Aorta (tissue), 5 donors: Measurements from ENCODE around the gene HARS2. TPM values are rescaled to one million over a fixed set of nuclear protein-coding genes. Genes with fewer than 3 reads are reported as not detected.
"Not testable (repeated sequence)": the region's sequence is repeated elsewhere in the genome, so short reads cannot be mapped to it uniquely, and the experiment has no call there.

ENCODE experiments used
- ATAC-seq: fragments of 200-7000 bp; cut with Tn5 transposase; one replicate; pipeline ENCODE4 v1.9.1; 2022; ENCODE audit warnings: moderate library complexity; ENCODE audit not compliant: low FRiP score
- DNase-seq, 2 donors: peaks; one replicate each; pipeline ENCODE4 v3.0.0-alpha.2; 2020
- H3K27ac ChIP-seq, 2 donors: one replicate each; pipeline ENCODE4 v1.5.1; 2013; ENCODE audit warnings: low read length in 2 of 2, mild to moderate bottlenecking in 2 of 2, moderate library complexity in 2 of 2, control low read depth in 1 of 2, inconsistent platforms in 1 of 2, low read depth in 1 of 2
- H3K27me3 ChIP-seq, 2 donors: one replicate each; pipeline ENCODE4 v1.6.1; 2013; ENCODE audit warnings: control low read depth in 1 of 2, low read length in 1 of 2, mild to moderate bottlenecking in 1 of 2, moderate library complexity in 1 of 2; ENCODE audit not compliant: insufficient read depth in 2 of 2, control insufficient read depth in 1 of 2
- H3K36me3 ChIP-seq, 2 donors: one replicate each; pipeline ENCODE4 v1.6.1; 2013; ENCODE audit warnings: control low read depth in 1 of 2, low read length in 1 of 2, mild to moderate bottlenecking in 1 of 2; ENCODE audit not compliant: insufficient read depth in 2 of 2, control insufficient read depth in 1 of 2
- H3K4me1 ChIP-seq, 2 donors: one replicate each; pipeline ENCODE4 v1.6.1; 2013; ENCODE audit warnings: low read length in 2 of 2, control low read depth in 1 of 2, mild to moderate bottlenecking in 1 of 2, moderate library complexity in 1 of 2; ENCODE audit not compliant: insufficient read depth in 2 of 2, control insufficient read depth in 1 of 2
- H3K4me3 ChIP-seq, 2 donors: one replicate each; pipeline ENCODE4 v1.5.1; 2013; ENCODE audit warnings: low read length in 2 of 2, control low read depth in 1 of 2, mild to moderate bottlenecking in 1 of 2
- H3K9me3 ChIP-seq: one replicate; pipeline ENCODE4 v1.6.1; 2013; ENCODE audit warnings: mild to moderate bottlenecking, low read length; ENCODE audit not compliant: control insufficient read depth
- WGBS, 2 donors: extraction: QIAGEN DNeasy Blood & Tissue Kit; methylation state at CpG; one replicate each; pipeline ENCODE4 v1.1.7; 2013; 5-methylcytosine and 5-hydroxymethylcytosine counted together
- intact Hi-C, 2 donors: fragments of 100-400 bp; cut with DNase I; formaldehyde crosslinking; loops; one replicate each; pipeline versions ENCODE4 v1.14.2 to v1.15.0; 2022
- polyA plus RNA-seq, 2 donors: library from polyadenylated mRNA; stranded (reverse); fragments of 200-250 nt; gene quantifications; one replicate each; pipeline ENCODE4 v1.2.3, GENCODE V29; 2013
- total RNA-seq, 2 donors: library from RNA; stranded (reverse); fragmentation: NEBNext Ultra II Directional; extraction: Animal tissue kit (Norgen Biotek cat#: 25700); gene quantifications; one replicate each; pipeline ENCODE4 v1.2.1, GENCODE V29; 2021
- donor health status: healthy with polysubstance abuse.
- donor health status: Bipolar disorder and iron deficiency.
- donor health status: DM: no; HTN: no; CAD: no.
- donor health status: DM: no; HTN: no; CAD: no.
- donor health status: DM: yes; HTN: yes; CAD: no.

The HARS2 gene
- total and polyA plus RNA-seq, 4 donors, result 14.4 to 33.0 (median 24.4) TPM

- no peak for DNase-seq
- H3K27ac ChIP-seq, result no peak overlapping the region
- no peaks in the 10 kb centered on the region for H3K4me1 ChIP-seq
- no peaks in the 10 kb centered on the region for H3K27me3 ChIP-seq
- H3K36me3 ChIP-seq, result no peaks in the 10 kb centered on the region
- H3K4me3 ChIP-seq, result no peak overlapping the region
- H3K9me3 ChIP-seq, result no peaks in the 10 kb centered on the region
- intact Hi-C loops, result loop anchor here in 1 of 2 donors (1.0 to 10.0 kb wide), 3 partner anchors 20 to 339 kb away; partner anchors contain the start of genes ANKHD1, HARS1 and HARS2
- no peak for ATAC-seq
- 88 to 89% methylated on average over 1 of the region's 1 CpG for WGBS, 2 donors
Measured at GRCh38 chr5:140711794-140712193, 20.5 kb downstream of the HARS2 start.

- intact Hi-C loops, result loop anchor here in 1 of 2 donors (5.0 to 10.0 kb wide), 2 partner anchors 309 to 341 kb away; partner anchors contain the start of gene ANKHD1
- H3K36me3 ChIP-seq, result no peaks in the 10 kb centered on the region
- no peak overlapping the region for H3K27ac ChIP-seq
- H3K4me3 ChIP-seq, result no peak overlapping the region
- DNase-seq, result no peak
- H3K9me3 ChIP-seq, result no peaks in the 10 kb centered on the region
- 80 to 91% methylated on average over 1 of the region's 1 CpG for WGBS, 2 donors
- H3K4me1 ChIP-seq, result no peaks in the 10 kb centered on the region
- no peak for ATAC-seq
- no peaks in the 10 kb centered on the region for H3K27me3 ChIP-seq
Measured at GRCh38 chr5:140713562-140714094, 22.4 kb downstream of the HARS2 start.

- not testable (repeated sequence) for H3K36me3 ChIP-seq, ATAC-seq, DNase-seq, H3K9me3 ChIP-seq, H3K4me1 ChIP-seq, H3K27ac ChIP-seq, H3K27me3 ChIP-seq, H3K4me3 ChIP-seq
- intact Hi-C loops, result loop anchor here in 1 of 2 donors (10.0 kb wide), 1 partner anchor 311 kb away; the partner anchor contains the start of gene ANKHD1
- 92 to 93% methylated on average over 2 of the region's 2 CpGs for WGBS, 2 donors
Measured at GRCh38 chr5:140716238-140716637, 25.0 kb downstream of the HARS2 start.

GRCh38 chr5:140718266-140718592 lies 27.0 kb downstream of the HARS2 start:
- Histone ChIP-seq H3K36me3 (no peaks in the 10 kb centered on the region), H3K27me3 (no peaks in the 10 kb centered on the region), H3K4me1 (no peaks in the 10 kb centered on the region), H3K9me3 (no peaks in the 10 kb centered on the region), H3K4me3 (no peak overlapping the region), H3K27ac (no peak overlapping the region)
- WGBS, 2 donors, result 87 to 90% methylated on average over 7 of the region's 7 CpGs
- peak; percentile 19 for ATAC-seq
- intact Hi-C loops, result loop anchor here in 1 of 2 donors (10.0 kb wide), 1 partner anchor 313 kb away; the partner anchor contains the start of gene ANKHD1
- no peak for DNase-seq

GRCh38 chr5:140720738-140721137 lies 29.5 kb downstream of the HARS2 start:
- H3K27ac ChIP-seq, H3K9me3 ChIP-seq, intact Hi-C loops, H3K27me3 ChIP-seq, H3K4me3 ChIP-seq, ATAC-seq, H3K4me1 ChIP-seq, DNase-seq, H3K36me3 ChIP-seq: not testable (repeated sequence)
- 55 to 59% methylated on average over 6 of the region's 6 CpGs for WGBS, 2 donors

GRCh38 chr5:140721395-140721794 lies 30.1 kb downstream of the HARS2 start:
- DNase-seq, H3K4me1 ChIP-seq, H3K27ac ChIP-seq, H3K27me3 ChIP-seq, intact Hi-C loops, H3K4me3 ChIP-seq, ATAC-seq, H3K36me3 ChIP-seq, H3K9me3 ChIP-seq: not testable (repeated sequence)
- WGBS, 2 donors, result 80 to 83% methylated on average over 5 of the region's 5 CpGs

GRCh38 chr5:140725799-140726471 lies 34.7 kb downstream of the HARS2 start:
- intact Hi-C loops, result no loop called here
- 9% methylated on average over 23 of the region's 23 CpGs for WGBS, 2 donors
- H3K4me1 ChIP-seq, result peaks cover 0 to 2% of the 10 kb centered on the region in 2 donors
- DNase-seq (peak; percentile 51 to 77), ATAC-seq (peak; percentile 59)
- H3K27ac ChIP-seq, result no peak overlapping the region
- H3K27me3 ChIP-seq, result no peaks in the 10 kb centered on the region
- no peaks in the 10 kb centered on the region for H3K36me3 ChIP-seq
- no peak overlapping the region for H3K4me3 ChIP-seq
- no peaks in the 10 kb centered on the region for H3K9me3 ChIP-seq

- DNase-seq (no peak), ATAC-seq (no peak)
- Histone ChIP-seq H3K27ac (no peak overlapping the region), H3K27me3 (no peaks in the 10 kb centered on the region), H3K9me3 (no peaks in the 10 kb centered on the region), H3K36me3 (no peaks in the 10 kb centered on the region), H3K4me3 (no peak overlapping the region), H3K4me1 (no peaks in the 10 kb centered on the region)
- 60 to 67% methylated on average over 4 of the region's 4 CpGs for WGBS, 2 donors
- intact Hi-C loops, result loop anchor here (5.0 to 10.0 kb wide), 2 partner anchors 358 to 361 kb away; no protein-coding TSS in a partner anchor
Measured at GRCh38 chr5:140733098-140733497, 41.8 kb downstream of the HARS2 start.

- no peak overlapping the region for H3K4me3 ChIP-seq
- H3K4me1 ChIP-seq, result no peaks in the 10 kb centered on the region
- ATAC-seq (no peak), DNase-seq (no peak)
- 56% methylated on average over 7 of the region's 7 CpGs for WGBS, 2 donors
- H3K27ac ChIP-seq, result no peak overlapping the region
- no peaks in the 10 kb centered on the region for H3K36me3 ChIP-seq
- H3K9me3 ChIP-seq, result peaks cover 2% of the 10 kb centered on the region
- no peaks in the 10 kb centered on the region for H3K27me3 ChIP-seq
- intact Hi-C loops, result loop anchor here (5.0 to 10.0 kb wide), 2 partner anchors 360 to 362 kb away; no protein-coding TSS in a partner anchor
Measured at GRCh38 chr5:140734354-140734753, 43.1 kb downstream of the HARS2 start.
